ENCODE results near the gene LDLR. TPM values are rescaled to one million over a fixed set of nuclear protein-coding genes. Genes with fewer than 3 reads are reported as not detected.
"Not testable (repeated sequence)": the region's sequence is repeated elsewhere in the genome, so short reads cannot be mapped to it uniquely, and the experiment has no call there.

The LDLR gene
- polyA plus RNA-seq, 2 donors: 51.9 to 66.7 TPM

GRCh38 chr19:11113140-11113708 lies 24.0 kb downstream of the LDLR start:
- no peak overlapping the region for H3K4me3 ChIP-seq (ENCODE audit: low read depth in 1 of 2, low read length in 2 of 2)

GRCh38 chr19:11115042-11115441 lies 25.8 kb downstream of the LDLR start:
- Histone ChIP-seq H3K4me1 (ENCODE audit: control insufficient read depth in 2 of 2, insufficient read depth in 2 of 2, low read length in 1 of 2) (no peaks in the 10 kb centered on the region), H3K36me3 (ENCODE audit: control insufficient read depth in 2 of 2, insufficient read depth in 2 of 2, low read length in 1 of 2) (peaks cover 10 to 59% of the 10 kb centered on the region in 2 donors), H3K27ac (ENCODE audit: low read depth in 2 of 2, low read length in 1 of 2) (no peak overlapping the region), H3K9me3 (ENCODE audit: control insufficient read depth in 2 of 2, insufficient read depth in 1 of 2, low read depth in 1 of 2, low read length in 1 of 2) (no peaks in the 10 kb centered on the region), H3K4me3 (ENCODE audit: low read depth in 1 of 2, low read length in 2 of 2) (no peak overlapping the region), H3K27me3 (ENCODE audit: control insufficient read depth in 1 of 2, insufficient read depth in 2 of 2, low read length in 2 of 2) (no peaks in the 10 kb centered on the region)
- whole genome bisulfite sequencing, 2 donors: 87 to 89% methylated on average over 5 of the region's 5 CpGs

More at GRCh38 chr19:11113140-11113708, 24.0 kb downstream of the LDLR start:
- H3K4me1 ChIP-seq (ENCODE audit: control insufficient read depth in 2 of 2, insufficient read depth in 2 of 2, low read length in 1 of 2): no peaks in the 10 kb centered on the region
- no peaks in the 10 kb centered on the region for H3K9me3 ChIP-seq (ENCODE audit: control insufficient read depth in 2 of 2, insufficient read depth in 1 of 2, low read depth in 1 of 2, low read length in 1 of 2)
- H3K36me3 ChIP-seq (ENCODE audit: control insufficient read depth in 2 of 2, insufficient read depth in 2 of 2, low read length in 1 of 2): peaks cover 8 to 69% of the 10 kb centered on the region in 2 donors
- 92 to 94% methylated on average over 27 of the region's 27 CpGs for WGBS, 2 donors
- H3K27ac ChIP-seq (ENCODE audit: low read depth in 2 of 2, low read length in 1 of 2): no peak overlapping the region
- no peaks in the 10 kb centered on the region for H3K27me3 ChIP-seq (ENCODE audit: control insufficient read depth in 1 of 2, insufficient read depth in 2 of 2, low read length in 2 of 2)

- Histone ChIP-seq H3K9me3 (ENCODE audit: control insufficient read depth in 2 of 2, insufficient read depth in 1 of 2, low read depth in 1 of 2, low read length in 1 of 2) (no peaks in the 10 kb centered on the region), H3K27me3 (ENCODE audit: control insufficient read depth in 1 of 2, insufficient read depth in 2 of 2, low read length in 2 of 2) (no peaks in the 10 kb centered on the region), H3K27ac (ENCODE audit: low read depth in 2 of 2, low read length in 1 of 2) (no peak overlapping the region), H3K4me1 (ENCODE audit: control insufficient read depth in 2 of 2, insufficient read depth in 2 of 2, low read length in 1 of 2) (no peaks in the 10 kb centered on the region), H3K36me3 (ENCODE audit: control insufficient read depth in 2 of 2, insufficient read depth in 2 of 2, low read length in 1 of 2) (peaks cover 15 to 62% of the 10 kb centered on the region in 2 donors), H3K4me3 (ENCODE audit: low read depth in 1 of 2, low read length in 2 of 2) (no peak overlapping the region)
- WGBS, 2 donors: 84% methylated on average over 11 of the region's 11 CpGs
Observed at GRCh38 chr19:11115895-11116446, 26.7 kb downstream of the LDLR start.

- Histone ChIP-seq H3K27me3 (ENCODE audit: control insufficient read depth in 1 of 2, insufficient read depth in 2 of 2, low read length in 2 of 2) (no peaks in the 10 kb centered on the region), H3K4me3 (ENCODE audit: low read depth in 1 of 2, low read length in 2 of 2) (no peak overlapping the region), H3K9me3 (ENCODE audit: control insufficient read depth in 2 of 2, insufficient read depth in 1 of 2, low read depth in 1 of 2, low read length in 1 of 2) (no peaks in the 10 kb centered on the region), H3K4me1 (ENCODE audit: control insufficient read depth in 2 of 2, insufficient read depth in 2 of 2, low read length in 1 of 2) (no peaks in the 10 kb centered on the region), H3K27ac (ENCODE audit: low read depth in 2 of 2, low read length in 1 of 2) (no peak overlapping the region), H3K36me3 (ENCODE audit: control insufficient read depth in 2 of 2, insufficient read depth in 2 of 2, low read length in 1 of 2) (peaks cover 15 to 60% of the 10 kb centered on the region in 2 donors)
- 94 to 96% methylated on average over 9 of the region's 9 CpGs for WGBS, 2 donors
Observed at GRCh38 chr19:11116507-11116906, 27.2 kb downstream of the LDLR start.

GRCh38 chr19:11121963-11122362 lies 32.7 kb downstream of the LDLR start:
- H3K36me3 ChIP-seq (ENCODE audit: control insufficient read depth in 2 of 2, insufficient read depth in 2 of 2, low read length in 1 of 2): peaks cover 21 to 38% of the 10 kb centered on the region in 2 donors
- not testable (repeated sequence) for H3K27ac ChIP-seq (ENCODE audit: low read depth in 2 of 2, low read length in 1 of 2)

GRCh38 chr19:11123114-11123513 lies 33.9 kb downstream of the LDLR start:
- Histone ChIP-seq H3K27ac (ENCODE audit: low read depth in 2 of 2, low read length in 1 of 2) (no peak overlapping the region), H3K9me3 (ENCODE audit: control insufficient read depth in 2 of 2, insufficient read depth in 1 of 2, low read depth in 1 of 2, low read length in 1 of 2) (no peaks in the 10 kb centered on the region), H3K4me3 (ENCODE audit: low read depth in 1 of 2, low read length in 2 of 2) (no peak overlapping the region), H3K36me3 (ENCODE audit: control insufficient read depth in 2 of 2, insufficient read depth in 2 of 2, low read length in 1 of 2) (peaks cover 18 to 40% of the 10 kb centered on the region in 2 donors), H3K27me3 (ENCODE audit: control insufficient read depth in 1 of 2, insufficient read depth in 2 of 2, low read length in 2 of 2) (no peaks in the 10 kb centered on the region), H3K4me1 (ENCODE audit: control insufficient read depth in 2 of 2, insufficient read depth in 2 of 2, low read length in 1 of 2) (no peaks in the 10 kb centered on the region)
- WGBS, 2 donors: 89 to 90% methylated on average over 13 of the region's 13 CpGs

More at GRCh38 chr19:11121963-11122362, 32.7 kb downstream of the LDLR start:
- WGBS, 2 donors: 88% methylated on average over 13 to 15 of the region's 17 CpGs
- H3K4me1 ChIP-seq (ENCODE audit: control insufficient read depth in 2 of 2, insufficient read depth in 2 of 2, low read length in 1 of 2); H3K9me3 ChIP-seq (ENCODE audit: control insufficient read depth in 2 of 2, insufficient read depth in 1 of 2, low read depth in 1 of 2, low read length in 1 of 2); H3K27me3 ChIP-seq (ENCODE audit: control insufficient read depth in 1 of 2, insufficient read depth in 2 of 2, low read length in 2 of 2); H3K4me3 ChIP-seq (ENCODE audit: low read depth in 1 of 2, low read length in 2 of 2): not testable (repeated sequence)

GRCh38 chr19:11124157-11124556 lies 34.9 kb downstream of the LDLR start:
- WGBS, 2 donors: 96 to 98% methylated on average over 4 of the region's 4 CpGs
- not testable (repeated sequence) for H3K27ac ChIP-seq (ENCODE audit: low read depth in 2 of 2, low read length in 1 of 2); H3K27me3 ChIP-seq (ENCODE audit: control insufficient read depth in 1 of 2, insufficient read depth in 2 of 2, low read length in 2 of 2); H3K4me3 ChIP-seq (ENCODE audit: low read depth in 1 of 2, low read length in 2 of 2); H3K4me1 ChIP-seq (ENCODE audit: control insufficient read depth in 2 of 2, insufficient read depth in 2 of 2, low read length in 1 of 2); H3K9me3 ChIP-seq (ENCODE audit: control insufficient read depth in 2 of 2, insufficient read depth in 1 of 2, low read depth in 1 of 2, low read length in 1 of 2)
- peaks cover 15 to 40% of the 10 kb centered on the region in 2 donors for H3K36me3 ChIP-seq (ENCODE audit: control insufficient read depth in 2 of 2, insufficient read depth in 2 of 2, low read length in 1 of 2)

GRCh38 chr19:11125994-11126685 lies 36.9 kb downstream of the LDLR start:
- H3K27ac ChIP-seq (ENCODE audit: low read depth in 2 of 2, low read length in 1 of 2): no peak overlapping the region
- no peaks in the 10 kb centered on the region for H3K9me3 ChIP-seq (ENCODE audit: control insufficient read depth in 2 of 2, insufficient read depth in 1 of 2, low read depth in 1 of 2, low read length in 1 of 2)
- WGBS, 2 donors: 57 to 64% methylated on average over 11 of the region's 11 CpGs
- no peaks in the 10 kb centered on the region for H3K4me1 ChIP-seq (ENCODE audit: control insufficient read depth in 2 of 2, insufficient read depth in 2 of 2, low read length in 1 of 2)
- H3K4me3 ChIP-seq (ENCODE audit: low read depth in 1 of 2, low read length in 2 of 2): no peak overlapping the region
- H3K27me3 ChIP-seq (ENCODE audit: control insufficient read depth in 1 of 2, insufficient read depth in 2 of 2, low read length in 2 of 2): no peaks in the 10 kb centered on the region
- H3K36me3 ChIP-seq (ENCODE audit: control insufficient read depth in 2 of 2, insufficient read depth in 2 of 2, low read length in 1 of 2): peaks cover 13 to 42% of the 10 kb centered on the region in 2 donors

GRCh38 chr19:11127905-11128304 lies 38.6 kb downstream of the LDLR start:
- Histone ChIP-seq H3K36me3 (ENCODE audit: control insufficient read depth in 2 of 2, insufficient read depth in 2 of 2, low read length in 1 of 2) (peaks cover 10 to 50% of the 10 kb centered on the region in 2 donors), H3K27me3 (ENCODE audit: control insufficient read depth in 1 of 2, insufficient read depth in 2 of 2, low read length in 2 of 2) (no peaks in the 10 kb centered on the region), H3K4me3 (ENCODE audit: low read depth in 1 of 2, low read length in 2 of 2) (no peak overlapping the region), H3K9me3 (ENCODE audit: control insufficient read depth in 2 of 2, insufficient read depth in 1 of 2, low read depth in 1 of 2, low read length in 1 of 2) (no peaks in the 10 kb centered on the region), H3K27ac (ENCODE audit: low read depth in 2 of 2, low read length in 1 of 2) (no peak overlapping the region), H3K4me1 (ENCODE audit: control insufficient read depth in 2 of 2, insufficient read depth in 2 of 2, low read length in 1 of 2) (no peaks in the 10 kb centered on the region)
- 91 to 94% methylated on average over 15 of the region's 15 CpGs for WGBS, 2 donors

All from esophagus (tissue), 2 donors.